GM12878 (cell line): ENCODE data around the gene ADCYAP1. TPM values are rescaled to one million over a fixed set of nuclear protein-coding genes. Genes with fewer than 3 reads are reported as not detected.

Source experiments
- ATAC-seq: fragments of 200-7000 bp; cut with Tn5 transposase; 3 replicates; pipeline ENCODE4 v1.9.1; 2020; ENCODE audit warnings: mild to moderate bottlenecking, moderate library complexity
- BruUV-seq: library from RNA; stranded (reverse); fragments of 400-500 nt; replicated peaks from 2 replicates; lab custom pipeline; 2021; lab: Mats Ljungman, UMichigan
- CTCF ChIA-PET: fragments of 300-600 bp; sonication (Branson Sonifier 250); formaldehyde crosslinking; extraction: SDS; loops from one replicate; lab custom pipeline; 2021; ENCODE audit warnings: inconsistent platforms; lab: Yijun Ruan, JAX
- POLR2A ChIA-PET: fragments of 350-600 bp; formaldehyde crosslinking; extraction: SDS; loops from one replicate; lab custom pipeline; 2021; ENCODE audit warnings: inconsistent platforms; lab: Charles Lee
- RAD21 ChIA-PET: fragments of 300-600 bp; sonication (Branson Sonifier 250); formaldehyde crosslinking; loops from one replicate; lab custom pipeline; 2023; ENCODE audit warnings: antibody characterized with exemption; ENCODE audit not compliant: unreplicated experiment; lab: Charles Lee
- SMC1A ChIA-PET: fragments of 300-600 bp; sonication (Branson Sonifier 250); formaldehyde crosslinking; loops from one replicate; lab custom pipeline; 2023; ENCODE audit not compliant: unreplicated experiment, uncharacterized antibody; lab: Charles Lee
- DNase-seq: peaks from one replicate; pipeline ENCODE4 v3.0.0-alpha.2; 2011; ENCODE audit warnings: low read depth, low spot score
- FAIRE-seq: peaks from 3 replicates; lab custom pipeline; 2011; peaks lifted over from hg19 to GRCh38; lab: Jason Lieb, UNC
- H2AFZ ChIP-seq: 2 replicates; pipeline ENCODE4 v1.6.0; 2011; ENCODE audit warnings: low read depth, low read length, control low read depth; ENCODE audit not compliant: control insufficient read depth
- H3K27ac ChIP-seq: 2 replicates; pipeline ENCODE4 v1.5.1; 2011; ENCODE audit warnings: control low read depth; ENCODE audit not compliant: control insufficient read depth, insufficient read depth
- H3K27me3 ChIP-seq, 2 experiments: replicated peaks in 1 of 2; 2 replicates each; pipeline versions ENCODE4 v1.6.0 to v1.6.1; 2011; ENCODE audit warnings: low read length in 1 of 2; ENCODE audit not compliant: control insufficient read depth in 2 of 2, insufficient read depth in 2 of 2
- H3K36me3 ChIP-seq, 2 experiments: 2 replicates each; pipeline ENCODE4 v1.5.1; 2011; ENCODE audit warnings: low read length in 1 of 2; ENCODE audit not compliant: control insufficient read depth in 2 of 2, insufficient read depth in 2 of 2
- H3K4me1 ChIP-seq: 2 replicates; pipeline ENCODE4 v1.6.1; 2011; ENCODE audit warnings: mild to moderate bottlenecking, low read length, moderate library complexity, mixed read lengths; ENCODE audit not compliant: control insufficient read depth, insufficient read depth
- H3K4me2 ChIP-seq: 2 replicates; pipeline ENCODE4 v1.6.0; 2011; ENCODE audit warnings: control low read depth; ENCODE audit not compliant: control insufficient read depth, insufficient read depth
- H3K4me3 ChIP-seq: fragments of 200-600 bp; sonication (generic); 2 replicates; pipeline ENCODE4 v1.5.1; 2016
- H3K79me2 ChIP-seq: 2 replicates; pipeline ENCODE4 v1.6.0; 2011; ENCODE audit warnings: low read length; ENCODE audit not compliant: control insufficient read depth, insufficient read depth
- H3K9ac ChIP-seq: 2 replicates; pipeline ENCODE4 v1.8.0; 2011; ENCODE audit warnings: low read length, control low read depth, mixed read lengths; ENCODE audit not compliant: control insufficient read depth, insufficient read depth
- H3K9me3 ChIP-seq: replicated peaks from 3 replicates; pipeline ENCODE4 v1.5.1; 2011; ENCODE audit warnings: mild to moderate bottlenecking, low read length; ENCODE audit not compliant: control insufficient read depth, insufficient read depth
- H4K20me1 ChIP-seq: 2 replicates; pipeline ENCODE4 v1.6.0; 2011; ENCODE audit not compliant: control insufficient read depth, insufficient read depth
- BCLAF1 ChIP-seq: fragments of 450-650 bp; IDR thresholded peaks from 2 replicates; pipeline ENCODE4 v1.6.1; 2017; ENCODE audit warnings: antibody characterized with exemption, mild to moderate bottlenecking, moderate library complexity
- CREM ChIP-seq: IDR thresholded peaks from 2 replicates; pipeline ENCODE4 v1.6.1; 2014; ENCODE audit warnings: antibody characterized with exemption, low read depth
- NFIC ChIP-seq: IDR thresholded peaks from 2 replicates; pipeline ENCODE4 v1.6.1; 2012; ENCODE audit warnings: low read depth, mild to moderate bottlenecking, inconsistent platforms, low read length, moderate library complexity
- NR2C1 ChIP-seq: fragments of 450-650 bp; IDR thresholded peaks from 2 replicates; pipeline ENCODE4 v1.6.1; 2017; ENCODE audit warnings: antibody characterized with exemption, mild to moderate bottlenecking, moderate library complexity
- RB1 ChIP-seq: fragments of 450-650 bp; formaldehyde crosslinking; IDR thresholded peaks from 2 replicates; pipeline ENCODE4 v1.6.1; 2017; ENCODE audit warnings: mild to moderate bottlenecking, borderline replicate concordance
- SIX5 ChIP-seq: IDR thresholded peaks from 2 replicates; pipeline ENCODE4 v1.6.1; 2011; ENCODE audit warnings: mild to moderate bottlenecking, low read depth, low read length, moderate library complexity; ENCODE audit not compliant: severe bottlenecking
- WGBS: methylation state at CpG from one replicate; pipeline ENCODE4 v1.1.6; 2016; ENCODE audit warnings: low lambda C conversion rate; ENCODE audit not compliant: insufficient replicate concordance, insufficient coverage; ENCODE audit errors: missing lambda C conversion rate; 5-methylcytosine and 5-hydroxymethylcytosine counted together
- in situ Hi-C: fragments of 300-500 bp; cut with MboI; formaldehyde crosslinking; loops from 9 replicates; pipeline ENCODE4 v1.14.3; 2018; ENCODE audit warnings: mixed read lengths
- intact Hi-C: fragments of 100-400 bp; cut with micrococcal nuclease; formaldehyde crosslinking; loops from one replicate; pipeline ENCODE4 v1.14.2; 2022; ENCODE audit not compliant: unreplicated experiment
- polyA plus RNA-seq, 11 experiments: library from polyadenylated mRNA; depleted of rRNA in 4 of 11; unstranded in 6 of 11; stranded (reverse) in 5 of 11; fragments of >200 nt; fragmentation: Nextera tagmentation in 4 of 11; fragmentation: Illumina TruSeq in 1 of 11; extraction: Ambion mirVana in 4 of 11; extraction: Trizol in 1 of 11; gene quantifications; 1 replicate in 1 of 11; 2 replicates in 10 of 11; pipeline versions ENCODE4 v1.2.1 to v1.2.3, GENCODE V29; 2011 to 2016; ENCODE audit warnings: inconsistent platforms in 2 of 11, missing spikeins in 2 of 11, low read depth in 1 of 11
- total RNA-seq, 4 experiments: library from RNA; depleted of rRNA in 3 of 4; stranded (reverse); fragments of >200 nt in 3 of 4; fragmentation: Illumina TruSeq in 1 of 4; extraction: Trizol in 1 of 4; gene quantifications; 2 replicates each; pipeline versions ENCODE4 v1.2.1 to v1.2.3, GENCODE V29; 2013 to 2021

The ADCYAP1 gene
- total and polyA plus RNA-seq, 10 of the 15 experiments (the other 5 are each of a cell fraction or from before 2014, with no cell fraction given): 0.02 TPM; not detected in 9

- BruUV-seq: no TSS peak
- no peak for FAIRE-seq
These were observed 50.9 kb downstream of the ADCYAP1 start for GRCh38 chr18:955384-956066.

More at GRCh38 chr18:955384-956066, 50.9 kb downstream of the ADCYAP1 start:
- ChIA-PET RAD21 (no interaction called here), CTCF (interaction anchor here (2.4 kb wide), 1 partner anchor 9 kb away, joined by 7 read pairs; no protein-coding TSS in a partner anchor), POLR2A (no interaction called here), SMC1A (interaction anchor here (0.9 kb wide), 1 partner anchor 110 kb away, joined by 3 read pairs; no protein-coding TSS in a partner anchor)
- Histone ChIP-seq H2AFZ (no peak overlapping the region), H3K4me2 (no peak overlapping the region), H3K4me1 (no peaks in the 10 kb centered on the region), H3K27me3 (no peaks in the 10 kb centered on the region), H3K36me3 (no peaks in the 10 kb centered on the region), H3K79me2 (no peaks in the 10 kb centered on the region), H4K20me1 (no peaks in the 10 kb centered on the region), H3K4me3 (no peak overlapping the region)
- under 1% methylated on average over 6 of the region's 6 CpGs for WGBS
- in situ Hi-C loops: loop anchor here (25.0 kb wide), 1 partner anchor 218 kb away; no protein-coding TSS in a partner anchor
- intact Hi-C loops: no loop called here
- TF ChIP-seq NR2C1: no peak
- TF ChIP-seq CREM: no peak
- no peak for TF ChIP-seq RB1
- no peak for TF ChIP-seq BCLAF1
- TF ChIP-seq SIX5: no peak
- TF ChIP-seq NFIC: no peak
- TF ChIP-seq, all 136 proteins: peak for 0
- Histone ChIP-seq H3K9me3 (no peaks in the 10 kb centered on the region), H3K9ac (no peak overlapping the region), H3K27ac (no peak overlapping the region)
- DNase-seq (no peak), ATAC-seq (no peak)
